ENCODE results near the gene CELF4. TPM values are rescaled to one million over a fixed set of nuclear protein-coding genes. Genes with fewer than 3 reads are reported as not detected.

CELF4 gene
- total RNA-seq, 1 donor from 2014 or later: 0.44 TPM

DNA sequence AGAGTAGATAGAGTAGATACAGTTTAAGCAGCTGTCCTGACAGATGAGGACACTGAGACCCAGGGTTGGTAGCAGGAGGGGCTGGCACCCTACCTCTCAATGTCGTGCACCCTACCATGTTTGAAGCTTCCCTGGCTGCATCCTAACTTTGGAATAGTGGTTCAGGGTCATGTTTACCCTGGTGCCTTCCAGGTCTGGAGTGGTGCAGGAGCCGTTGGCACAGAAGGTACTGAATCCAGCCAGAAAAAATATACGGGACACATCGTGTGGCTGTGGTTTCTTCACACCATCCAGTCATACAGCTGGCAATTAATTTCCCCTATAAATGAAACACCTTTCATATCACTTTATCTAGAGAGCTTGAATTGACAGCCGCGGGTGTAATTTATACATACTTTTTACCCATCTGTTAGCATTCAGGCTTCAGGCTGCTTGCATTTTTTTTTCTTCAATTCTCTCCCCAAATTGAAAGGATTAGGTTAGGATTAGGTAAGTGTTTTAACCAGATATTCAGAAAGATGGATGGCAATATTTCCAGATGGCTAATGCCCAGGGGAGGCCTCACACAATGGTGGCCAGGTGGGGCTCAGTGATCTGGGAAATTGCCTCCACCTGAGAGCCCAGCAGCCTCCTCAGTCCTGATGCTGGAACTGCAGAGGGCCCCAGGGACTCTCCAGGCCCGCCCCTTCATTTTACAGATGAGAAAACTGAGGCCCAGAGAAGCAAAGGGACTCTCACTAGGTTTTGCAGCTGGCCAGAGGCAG is 127.0 kb downstream of the CELF4 start:
- Mint-ChIP-seq H3K36me3 (ENCODE audit: low read depth, unreplicated experiment) (no peaks in the 10 kb centered on the region), H3K9me3 (ENCODE audit: unreplicated experiment) (no peaks in the 10 kb centered on the region)

DNA sequence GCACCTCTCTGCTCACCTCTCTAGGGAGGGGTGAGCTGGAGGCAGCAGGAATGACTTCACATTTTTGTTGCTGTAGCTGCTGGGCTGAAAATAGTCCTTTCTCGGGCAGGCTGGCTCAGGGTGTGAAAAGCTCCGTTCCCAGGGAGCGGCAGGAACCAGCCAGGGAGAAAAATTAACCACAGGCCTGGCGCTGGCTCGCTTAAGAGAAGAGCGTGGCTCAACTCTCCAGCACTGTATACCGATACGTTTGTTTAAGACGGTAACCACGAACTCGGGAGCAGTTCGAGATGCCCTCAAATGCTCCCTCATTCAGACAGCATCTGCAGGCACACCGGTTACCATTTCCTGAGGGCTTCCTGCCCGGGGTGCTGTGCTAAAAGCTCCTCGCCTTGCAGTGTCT is 129.6 kb downstream of the CELF4 start:
- DNase-seq (ENCODE audit: low spot score): no peak
- H3K36me3 Mint-ChIP-seq (ENCODE audit: low read depth, unreplicated experiment): no peaks in the 10 kb centered on the region
- no peak overlapping the region for H3K4me3 Mint-ChIP-seq (ENCODE audit: unreplicated experiment)
- no peak overlapping the region for H3K27ac Mint-ChIP-seq (ENCODE audit: unreplicated experiment)
- H3K9me3 Mint-ChIP-seq (ENCODE audit: unreplicated experiment): no peaks in the 10 kb centered on the region
- TF ChIP-seq, protein P1, sequence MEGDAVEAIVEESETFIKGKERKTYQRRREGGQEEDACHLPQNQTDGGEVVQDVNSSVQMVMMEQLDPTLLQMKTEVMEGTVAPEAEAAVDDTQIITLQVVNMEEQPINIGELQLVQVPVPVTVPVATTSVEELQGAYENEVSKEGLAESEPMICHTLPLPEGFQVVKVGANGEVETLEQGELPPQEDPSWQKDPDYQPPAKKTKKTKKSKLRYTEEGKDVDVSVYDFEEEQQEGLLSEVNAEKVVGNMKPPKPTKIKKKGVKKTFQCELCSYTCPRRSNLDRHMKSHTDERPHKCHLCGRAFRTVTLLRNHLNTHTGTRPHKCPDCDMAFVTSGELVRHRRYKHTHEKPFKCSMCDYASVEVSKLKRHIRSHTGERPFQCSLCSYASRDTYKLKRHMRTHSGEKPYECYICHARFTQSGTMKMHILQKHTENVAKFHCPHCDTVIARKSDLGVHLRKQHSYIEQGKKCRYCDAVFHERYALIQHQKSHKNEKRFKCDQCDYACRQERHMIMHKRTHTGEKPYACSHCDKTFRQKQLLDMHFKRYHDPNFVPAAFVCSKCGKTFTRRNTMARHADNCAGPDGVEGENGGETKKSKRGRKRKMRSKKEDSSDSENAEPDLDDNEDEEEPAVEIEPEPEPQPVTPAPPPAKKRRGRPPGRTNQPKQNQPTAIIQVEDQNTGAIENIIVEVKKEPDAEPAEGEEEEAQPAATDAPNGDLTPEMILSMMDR (IDR thresholded peaks at IDR 0.05; ENCODE audit: unreplicated experiment): no peak
- H3K27me3 Mint-ChIP-seq (ENCODE audit: unreplicated experiment): peaks cover 11% of the 10 kb centered on the region
- H3K4me1 Mint-ChIP-seq (ENCODE audit: unreplicated experiment): no peaks in the 10 kb centered on the region

More for the DNA sequence above, 127.0 kb downstream of the CELF4 start:
- Mint-ChIP-seq H3K4me3 (ENCODE audit: unreplicated experiment) (no peak overlapping the region), H3K27ac (ENCODE audit: unreplicated experiment) (no peak overlapping the region), H3K27me3 (ENCODE audit: unreplicated experiment) (peaks cover 10% of the 10 kb centered on the region), H3K4me1 (ENCODE audit: unreplicated experiment) (no peaks in the 10 kb centered on the region)
- DNase-seq (ENCODE audit: low spot score): no peak
- TF ChIP-seq, protein P1 (IDR thresholded peaks at IDR 0.05; ENCODE audit: unreplicated experiment): no peak

DNA sequence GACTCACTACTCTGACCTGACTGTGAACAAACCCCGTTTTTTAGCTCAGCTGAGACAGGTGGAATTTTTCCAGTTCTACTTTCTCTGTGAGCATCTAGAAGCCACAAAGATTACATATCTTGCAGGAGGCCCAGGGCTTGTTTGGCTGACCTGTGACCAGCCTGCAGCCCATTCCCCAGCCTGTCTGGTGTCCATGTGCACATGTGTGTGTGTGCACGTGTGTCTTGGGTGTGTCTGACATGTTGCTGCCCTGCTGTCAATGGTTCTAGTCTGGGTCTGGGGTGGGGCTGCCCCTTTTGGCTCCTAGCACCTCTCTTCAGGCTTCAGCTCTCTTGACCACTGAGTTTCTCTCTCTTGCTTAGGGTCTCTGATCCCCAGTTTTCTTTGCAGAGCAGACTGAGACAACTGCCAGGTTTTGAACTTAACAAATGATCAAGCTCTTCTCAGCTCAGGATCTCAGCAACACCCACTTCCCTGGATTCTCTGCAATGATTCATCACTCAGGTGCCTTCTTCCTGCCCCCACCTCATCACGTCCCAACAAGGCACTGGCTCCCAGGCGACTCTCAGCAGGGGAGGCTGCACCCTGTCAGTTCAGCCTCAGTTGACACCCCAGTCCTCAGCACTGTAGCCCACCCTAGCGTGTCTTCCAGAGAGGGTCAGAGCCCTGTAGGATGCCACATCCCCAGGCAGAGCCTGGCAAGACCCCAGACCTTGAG is 130.3 kb downstream of the CELF4 start:
- Mint-ChIP-seq H3K27me3 (ENCODE audit: unreplicated experiment) (peaks cover 13% of the 10 kb centered on the region), H3K9me3 (ENCODE audit: unreplicated experiment) (no peaks in the 10 kb centered on the region), H3K36me3 (ENCODE audit: low read depth, unreplicated experiment) (no peaks in the 10 kb centered on the region), H3K4me1 (ENCODE audit: unreplicated experiment) (no peaks in the 10 kb centered on the region), H3K27ac (ENCODE audit: unreplicated experiment) (peak overlapping the region; percentile 36), H3K4me3 (ENCODE audit: unreplicated experiment) (no peak overlapping the region)
- DNase-seq (ENCODE audit: low spot score): no peak
- TF ChIP-seq, protein P1 (IDR thresholded peaks at IDR 0.05; ENCODE audit: unreplicated experiment): no peak

DNA sequence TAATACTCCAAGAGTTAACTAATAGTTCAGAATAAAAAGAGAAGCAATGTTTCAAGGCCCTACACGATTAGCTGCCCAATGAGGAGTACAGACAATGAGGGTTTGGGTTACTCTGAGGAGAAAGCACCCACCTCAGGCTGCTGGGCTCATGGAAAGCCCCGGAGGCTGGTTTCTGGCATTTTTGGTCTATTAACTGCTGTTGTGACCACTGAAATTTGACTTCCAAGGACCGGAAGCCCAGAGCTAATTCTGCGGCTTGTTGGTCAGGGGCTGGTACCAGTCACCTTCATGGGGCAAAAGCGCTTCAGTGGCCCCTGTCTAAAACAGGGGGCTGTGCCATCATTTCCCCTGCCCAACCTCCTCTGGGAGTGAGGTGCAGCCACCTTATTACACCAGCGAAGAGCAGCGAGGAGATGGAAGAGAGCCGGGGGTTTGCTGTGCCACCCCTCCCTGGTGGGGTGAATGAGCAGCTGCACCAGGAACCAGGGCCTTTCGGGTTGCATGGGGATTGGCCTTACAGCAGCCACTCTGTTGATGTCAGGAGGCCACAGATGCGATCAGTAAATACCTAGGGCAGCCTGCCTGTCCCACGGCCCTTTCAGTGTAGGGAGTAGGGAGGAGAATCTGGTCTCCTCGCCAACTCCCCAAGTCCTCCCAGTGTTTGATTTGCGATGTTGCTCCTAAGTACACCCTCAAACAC is 131.3 kb downstream of the CELF4 start:
- Mint-ChIP-seq H3K4me1 (ENCODE audit: unreplicated experiment) (no peaks in the 10 kb centered on the region), H3K9me3 (ENCODE audit: unreplicated experiment) (no peaks in the 10 kb centered on the region), H3K36me3 (ENCODE audit: low read depth, unreplicated experiment) (no peaks in the 10 kb centered on the region), H3K27me3 (ENCODE audit: unreplicated experiment) (peaks cover 13% of the 10 kb centered on the region), H3K4me3 (ENCODE audit: unreplicated experiment) (no peak overlapping the region), H3K27ac (ENCODE audit: unreplicated experiment) (no peak overlapping the region)
- DNase-seq (ENCODE audit: low spot score): no peak
- TF ChIP-seq, protein P1 (IDR thresholded peaks at IDR 0.05; ENCODE audit: unreplicated experiment): no peak

Measured in endothelial cell (in vitro differentiated cells).